IPS-15b (cell line): ENCODE data around the gene DHX15.
"Not testable (repeated sequence)": the region's sequence is repeated elsewhere in the genome, so short reads cannot be mapped to it uniquely, and the experiment has no call there.

ENCODE experiments used
- H3K27me3 ChIP-seq: one replicate; pipeline ENCODE4 v1.6.1; 2013; ENCODE audit warnings: low read length; ENCODE audit not compliant: control insufficient read depth, insufficient read depth
- H3K36me3 ChIP-seq: one replicate; pipeline ENCODE4 v1.6.1; 2013; ENCODE audit warnings: low read length; ENCODE audit not compliant: control insufficient read depth, insufficient read depth
- H3K4me1 ChIP-seq: one replicate; pipeline ENCODE4 v1.6.1; 2013; ENCODE audit warnings: mild to moderate bottlenecking, low read length; ENCODE audit not compliant: control insufficient read depth, insufficient read depth
- H3K4me3 ChIP-seq: one replicate; pipeline ENCODE4 v1.5.1; 2013; ENCODE audit warnings: low read depth, low read length
- H3K9ac ChIP-seq: one replicate; pipeline ENCODE4 v1.6.1; 2013; ENCODE audit warnings: low read depth, mild to moderate bottlenecking, low read length
- H3K9me3 ChIP-seq: one replicate; pipeline ENCODE4 v1.6.1; 2013; ENCODE audit warnings: mild to moderate bottlenecking, low read length; ENCODE audit not compliant: control insufficient read depth, insufficient read depth

Gene DHX15

GRCh38 chr4:24507439-24507838, 76.9 kb downstream of the DHX15 start:
- no peaks in the 10 kb centered on the region for H3K9me3 ChIP-seq
- no peak overlapping the region for H3K4me3 ChIP-seq
- no peak overlapping the region for H3K9ac ChIP-seq
- H3K36me3 ChIP-seq, result peaks cover 23% of the 10 kb centered on the region
- H3K27me3 ChIP-seq, result no peaks in the 10 kb centered on the region
- peaks cover 32% of the 10 kb centered on the region for H3K4me1 ChIP-seq

GRCh38 chr4:24503090-24503489, 81.3 kb downstream of the DHX15 start:
- not testable (repeated sequence) for H3K9me3 ChIP-seq, H3K9ac ChIP-seq, H3K27me3 ChIP-seq
- peak overlapping the region; percentile 56 for H3K4me3 ChIP-seq
- H3K36me3 ChIP-seq, result peaks cover 15% of the 10 kb centered on the region
- peaks cover 13% of the 10 kb centered on the region for H3K4me1 ChIP-seq

GRCh38 chr4:24497221-24497620, 87.1 kb downstream of the DHX15 start:
- H3K9me3 ChIP-seq, result no peaks in the 10 kb centered on the region
- no peaks in the 10 kb centered on the region for H3K36me3 ChIP-seq
- H3K4me1 ChIP-seq, result peaks cover 6% of the 10 kb centered on the region
- H3K9ac ChIP-seq, result no peak overlapping the region
- no peak overlapping the region for H3K4me3 ChIP-seq
- no peaks in the 10 kb centered on the region for H3K27me3 ChIP-seq

GRCh38 chr4:24496597-24496996, 87.8 kb downstream of the DHX15 start:
- Histone ChIP-seq H3K9me3 (no peaks in the 10 kb centered on the region), H3K4me1 (peaks cover 6% of the 10 kb centered on the region), H3K9ac (no peak overlapping the region), H3K36me3 (no peaks in the 10 kb centered on the region), H3K27me3 (no peaks in the 10 kb centered on the region), H3K4me3 (no peak overlapping the region)

GRCh38 chr4:24495388-24495787, 89.0 kb downstream of the DHX15 start:
- no peaks in the 10 kb centered on the region for H3K9me3 ChIP-seq
- H3K36me3 ChIP-seq, result no peaks in the 10 kb centered on the region
- no peak overlapping the region for H3K4me3 ChIP-seq
- H3K4me1 ChIP-seq, result peaks cover 4% of the 10 kb centered on the region
- H3K27me3 ChIP-seq, result no peaks in the 10 kb centered on the region
- H3K9ac ChIP-seq, result no peak overlapping the region

GRCh38 chr4:24489870-24490269, 94.5 kb downstream of the DHX15 start:
- Histone ChIP-seq H3K4me1 (peaks cover 8% of the 10 kb centered on the region), H3K9me3 (no peaks in the 10 kb centered on the region), H3K27me3 (no peaks in the 10 kb centered on the region), H3K36me3 (no peaks in the 10 kb centered on the region), H3K4me3 (no peak overlapping the region), H3K9ac (no peak overlapping the region)

GRCh38 chr4:24488399-24489164, 95.8 kb downstream of the DHX15 start:
- Histone ChIP-seq H3K4me3 (peak overlapping the region; percentile 3), H3K9me3 (no peaks in the 10 kb centered on the region), H3K9ac (no peak overlapping the region), H3K36me3 (no peaks in the 10 kb centered on the region), H3K4me1 (peaks cover 8% of the 10 kb centered on the region), H3K27me3 (no peaks in the 10 kb centered on the region)

- Histone ChIP-seq H3K27me3 (no peaks in the 10 kb centered on the region), H3K36me3 (no peaks in the 10 kb centered on the region), H3K4me3 (no peak overlapping the region), H3K9me3 (no peaks in the 10 kb centered on the region), H3K4me1 (peaks cover 9% of the 10 kb centered on the region), H3K9ac (no peak overlapping the region)
These were observed 101.5 kb downstream of the DHX15 start for GRCh38 chr4:24482871-24483270.

GRCh38 chr4:24477919-24478318, 106.4 kb downstream of the DHX15 start:
- Histone ChIP-seq H3K4me1 (peaks cover 23% of the 10 kb centered on the region), H3K9ac (no peak overlapping the region), H3K36me3 (no peaks in the 10 kb centered on the region), H3K9me3 (no peaks in the 10 kb centered on the region), H3K27me3 (no peaks in the 10 kb centered on the region), H3K4me3 (no peak overlapping the region)
